HuH-7 (cell line): Measurements from ENCODE around the gene SLC43A3.
"Not testable (repeated sequence)": the region's sequence is repeated elsewhere in the genome, so short reads cannot be mapped to it uniquely, and the experiment has no call there.

Experiments used
- DNase-seq: peaks from one replicate; pipeline ENCODE4 v3.0.0; 2011; ENCODE audit warnings: low spot score

Gene SLC43A3

DNA sequence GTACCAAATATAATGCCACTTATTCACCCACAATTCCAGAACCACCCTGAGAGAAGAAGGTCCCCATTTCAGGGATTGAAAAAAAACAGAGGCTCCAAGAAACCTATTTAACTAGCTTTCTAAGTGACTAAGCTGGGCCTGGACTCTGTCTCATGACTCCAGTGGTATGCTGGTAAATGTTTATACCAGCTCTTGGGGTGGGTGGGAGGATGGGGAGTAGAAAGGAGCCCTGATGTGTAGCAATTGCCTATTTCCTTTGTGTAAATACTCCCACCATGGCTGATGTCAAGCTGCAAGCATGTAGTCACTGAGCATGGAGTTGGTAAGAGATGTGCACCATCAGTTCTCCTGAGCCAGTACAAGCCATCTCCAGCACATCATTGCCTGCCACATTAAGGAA lies 48.7 kb downstream of the SLC43A3 start:
- no peak for DNase-seq

DNA sequence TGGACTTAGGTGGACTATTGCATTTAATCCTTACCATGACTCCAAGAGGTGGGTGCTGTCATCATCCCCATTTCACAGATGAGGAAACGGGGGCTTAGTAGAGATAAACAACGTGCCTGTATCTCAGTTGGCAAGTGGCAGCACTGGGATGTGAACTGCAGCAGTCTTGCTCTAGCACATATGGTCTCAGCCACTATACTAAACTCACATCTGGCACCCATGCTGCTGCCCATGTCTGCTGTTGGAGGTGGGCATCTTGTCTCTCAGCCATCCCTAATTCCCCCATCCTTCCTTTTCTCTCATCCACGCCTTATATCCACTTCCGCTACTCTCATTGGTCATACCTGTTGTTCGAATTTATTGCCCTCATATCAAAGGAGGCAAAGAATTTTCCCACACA lies 49.8 kb downstream of the SLC43A3 start:
- no peak for DNase-seq

GRCh38 chr11:57376095-57377090 lies 50.5 kb downstream of the SLC43A3 start:
- DNase-seq = no peak

DNA sequence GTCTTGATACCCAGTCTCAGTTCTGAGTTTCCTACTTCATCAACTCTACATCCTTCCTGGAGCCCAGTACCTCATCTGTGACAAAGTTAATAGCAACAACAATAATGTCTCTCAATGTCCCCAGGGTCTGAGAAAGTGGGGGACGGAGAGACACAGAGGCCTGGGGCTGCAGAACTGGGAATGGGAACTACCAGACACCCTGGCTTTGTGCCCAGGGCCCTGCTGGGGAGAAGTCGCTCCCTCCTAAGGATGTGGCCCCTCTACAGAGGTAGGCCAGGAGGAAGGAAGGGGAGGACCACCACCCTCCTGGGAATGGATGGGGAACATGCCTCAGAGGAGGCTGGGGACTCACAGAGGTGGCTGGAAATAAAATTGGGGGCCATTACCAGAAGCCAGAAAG lies 51.4 kb downstream of the SLC43A3 start:
- no peak for DNase-seq

DNA sequence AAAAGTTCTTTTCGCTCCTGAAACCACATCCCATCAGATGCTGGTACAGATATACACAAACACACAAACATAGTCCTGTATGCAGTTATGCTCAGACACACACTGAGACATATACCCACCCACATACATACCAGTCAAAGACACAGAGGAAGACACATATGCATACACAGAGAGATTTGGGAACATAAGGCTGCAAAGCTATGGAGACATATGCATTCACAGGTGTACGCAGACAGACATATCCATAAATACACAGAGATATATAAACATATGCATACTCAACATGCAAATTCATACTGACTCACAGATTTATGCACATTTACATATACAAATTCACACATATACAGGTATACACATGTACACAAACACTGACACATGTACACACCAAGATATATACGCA lies 52.0 kb downstream of the SLC43A3 start:
- DNase-seq = no peak

GRCh38 chr11:57373146-57373545 lies 53.8 kb downstream of the SLC43A3 start:
- DNase-seq = no peak

- DNase-seq = no peak
These were observed 56.0 kb downstream of the SLC43A3 start for GRCh38 chr11:57370941-57371340.

- no peak for DNase-seq
These were observed 56.7 kb downstream of the SLC43A3 start for GRCh38 chr11:57370251-57370650.

DNA sequence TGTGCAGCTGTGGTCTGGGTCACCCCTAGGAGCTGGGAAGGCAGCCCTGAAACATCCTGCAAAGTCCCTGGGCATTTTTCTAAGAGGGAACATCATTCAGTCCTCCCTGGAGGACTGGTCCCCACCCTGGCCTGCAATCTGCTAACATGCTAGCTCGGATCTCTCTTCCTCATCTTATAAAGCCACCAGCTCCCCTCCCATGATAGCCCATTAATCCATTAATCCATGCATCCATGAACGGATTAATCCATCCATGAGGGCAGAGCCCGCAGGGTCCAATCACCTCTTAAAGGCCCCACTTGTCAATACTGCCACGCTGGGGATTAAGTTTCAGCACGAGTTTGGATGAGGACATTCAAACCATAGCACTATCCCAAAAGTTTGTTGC lies 58.1 kb downstream of the SLC43A3 start:
- no peak for DNase-seq

GRCh38 chr11:57368106-57368844 lies 58.6 kb downstream of the SLC43A3 start:
- no peak for DNase-seq

GRCh38 chr11:57364851-57365660 lies 61.9 kb downstream of the SLC43A3 start:
- DNase-seq = no peak

DNA sequence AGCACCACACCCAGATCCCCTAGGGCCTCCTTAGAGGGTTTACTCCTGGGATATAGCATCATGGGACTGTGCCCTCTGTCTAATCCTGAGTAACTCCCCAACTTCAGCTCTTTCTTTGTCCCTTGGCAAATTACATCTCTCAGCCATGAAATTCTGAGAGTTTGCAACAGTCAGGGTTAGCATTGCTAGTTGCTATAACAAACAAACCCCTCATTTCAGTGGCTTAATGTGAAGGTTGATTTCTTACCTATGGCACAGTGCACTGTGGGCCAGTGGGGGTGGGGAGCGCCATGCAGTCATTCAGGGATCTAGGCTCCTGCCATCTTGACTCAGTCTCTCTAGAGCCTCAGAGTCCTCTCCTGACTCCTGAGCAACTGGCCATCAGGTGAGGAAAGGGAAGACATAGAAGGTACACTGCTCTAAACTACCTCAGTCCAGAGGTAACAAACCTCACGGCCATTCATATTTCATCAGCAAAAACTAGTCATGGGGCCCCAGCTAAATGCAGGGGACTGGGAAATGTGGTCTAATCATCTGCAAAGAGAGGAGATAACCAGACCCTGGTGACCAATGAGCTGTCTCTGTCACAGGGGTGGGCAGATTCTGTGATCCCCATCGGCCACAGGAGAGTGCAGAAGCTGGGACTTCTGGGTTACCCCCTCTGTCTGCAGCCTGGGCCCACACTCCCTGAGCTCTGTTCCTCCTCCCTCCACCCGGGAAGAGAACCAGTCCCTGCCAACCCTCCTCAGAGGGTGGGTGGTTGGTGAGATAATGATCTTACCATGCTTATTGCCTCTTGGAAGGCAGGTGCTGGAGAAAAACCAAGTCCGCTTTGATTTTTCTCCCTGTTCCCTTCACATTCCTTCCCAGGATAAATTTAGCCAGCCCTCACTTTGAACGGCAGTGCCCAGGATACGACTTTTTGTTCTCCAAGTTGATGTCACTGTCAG lies 63.5 kb downstream of the SLC43A3 start:
- no peak for DNase-seq

DNA sequence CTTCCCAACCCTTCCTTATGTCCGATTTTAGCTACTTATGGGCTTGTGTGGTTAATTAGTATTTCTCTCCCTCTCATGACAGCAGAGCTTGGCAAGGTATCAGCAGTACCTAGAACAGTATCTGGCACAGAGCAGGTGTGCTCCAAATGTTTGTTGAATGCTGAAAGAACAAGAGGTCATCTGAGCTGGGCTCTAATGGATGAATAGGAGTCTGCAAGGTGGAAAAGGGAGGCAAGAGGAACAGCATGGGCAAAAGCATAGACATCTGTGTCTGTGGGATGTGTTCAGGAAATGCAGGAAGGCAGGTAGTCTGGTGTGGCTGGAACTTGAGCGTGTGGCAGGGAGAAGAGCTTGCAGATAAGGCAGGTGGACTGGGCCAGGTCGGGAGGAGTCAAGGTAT lies 65.0 kb downstream of the SLC43A3 start:
- no peak for DNase-seq

DNA sequence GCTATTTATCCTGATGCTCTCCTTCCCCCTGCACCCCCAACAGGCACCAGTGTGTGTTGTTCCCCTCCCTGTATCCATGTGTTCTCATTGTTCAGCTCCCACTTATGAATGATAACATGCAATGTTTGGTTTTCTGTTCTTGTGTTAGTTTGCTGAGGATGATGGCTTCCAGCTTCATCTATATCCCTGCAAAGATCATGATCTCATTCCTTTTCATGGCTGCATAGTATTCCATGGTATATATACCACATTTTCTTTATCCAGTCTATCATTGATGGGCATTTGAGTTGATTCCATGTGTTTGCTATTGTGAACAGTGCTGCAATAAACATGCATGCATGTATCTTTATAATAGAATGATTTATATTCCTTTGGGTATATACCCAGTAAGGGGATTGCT lies 65.5 kb downstream of the SLC43A3 start:
- DNase-seq = not testable (repeated sequence)

GRCh38 chr11:57360991-57361390 lies 65.9 kb downstream of the SLC43A3 start:
- DNase-seq = no peak

DNA sequence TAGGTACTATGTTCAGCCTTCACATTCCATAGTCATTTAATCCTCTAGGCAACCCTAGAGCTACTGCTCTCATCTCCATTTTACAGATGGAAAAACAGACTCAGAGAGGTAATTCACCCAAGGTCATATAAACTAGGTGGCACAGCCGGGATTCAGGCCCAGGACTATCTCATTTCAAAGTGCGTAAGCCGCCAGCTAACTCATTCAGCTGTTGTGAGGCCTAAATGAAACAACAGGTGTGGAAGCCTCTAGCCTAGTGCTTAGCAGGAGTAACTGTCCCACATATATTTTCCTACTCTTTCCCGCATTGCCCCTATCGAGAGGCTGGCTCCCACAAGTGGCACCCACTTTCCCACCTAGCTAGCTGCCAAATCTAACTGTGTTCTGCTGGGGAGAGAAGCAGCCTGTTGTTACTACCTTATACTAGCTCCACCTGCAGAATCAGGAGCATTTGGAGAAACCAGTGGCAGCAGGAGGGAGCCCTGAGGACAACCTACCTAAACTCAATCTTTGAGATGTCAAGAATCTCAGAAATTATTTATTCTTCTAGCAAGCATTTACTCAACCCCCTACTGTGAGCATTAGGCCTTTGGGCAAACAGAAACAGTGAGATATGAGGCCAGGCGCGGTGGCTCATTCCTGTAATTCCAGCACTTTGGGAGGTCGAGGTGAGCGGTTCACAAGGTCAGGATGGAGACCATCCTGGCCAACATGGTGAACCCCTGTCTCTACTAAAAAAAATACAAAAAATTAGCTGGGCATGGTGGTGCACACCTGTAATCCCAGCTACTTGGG lies 66.8 kb downstream of the SLC43A3 start:
- DNase-seq = no peak

DNA sequence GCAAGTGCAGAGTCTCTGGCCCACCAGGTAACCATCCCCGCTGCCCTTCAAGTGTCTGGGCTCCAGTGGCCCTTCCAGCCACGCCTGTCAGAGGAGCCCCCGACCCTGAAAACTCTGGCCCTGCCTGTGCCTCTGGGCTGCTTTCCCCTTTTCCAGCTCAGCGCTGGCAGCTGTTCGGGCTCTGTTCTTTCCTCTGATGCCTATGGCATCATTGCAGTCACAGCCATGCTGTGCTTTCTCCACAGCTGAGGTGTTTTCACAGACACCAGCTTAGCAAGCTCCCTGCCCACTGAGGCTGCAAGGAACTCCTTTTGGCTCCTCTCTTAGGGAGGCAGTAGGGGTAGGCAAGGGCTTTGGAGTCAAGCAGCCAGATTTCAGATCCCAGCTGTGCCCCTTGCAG lies 67.5 kb downstream of the SLC43A3 start:
- no peak for DNase-seq

DNA sequence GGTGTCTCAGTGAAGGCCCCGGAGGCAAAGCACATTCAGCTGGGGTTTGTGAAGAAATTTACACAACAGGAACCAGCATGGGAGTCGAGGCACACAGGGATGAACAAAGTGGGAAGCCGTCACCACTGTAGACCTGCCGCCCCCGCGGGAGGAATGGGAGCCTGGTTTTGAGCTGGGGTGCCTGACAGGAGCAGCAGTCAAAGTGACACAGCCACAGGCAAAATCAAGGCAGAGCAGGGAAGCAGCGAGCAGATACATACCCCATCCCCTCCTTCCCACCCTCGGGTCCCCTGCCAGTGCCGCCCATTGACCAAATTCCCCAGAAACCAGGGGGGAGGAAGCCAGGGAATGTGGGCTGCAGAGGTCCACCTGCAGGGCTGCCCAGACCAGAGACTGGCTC lies 67.9 kb downstream of the SLC43A3 start:
- no peak for DNase-seq

- no peak for DNase-seq
These were observed 68.4 kb downstream of the SLC43A3 start for GRCh38 chr11:57358543-57358961.

GRCh38 chr11:57357856-57358255 lies 69.1 kb downstream of the SLC43A3 start:
- no peak for DNase-seq
